H1 (cell line): Measurements from ENCODE around the gene NTN4. TPM values are rescaled to one million over a fixed set of nuclear protein-coding genes. Genes with fewer than 3 reads are reported as not detected.

Experiments
- CTCF ChIA-PET: fragments of 300-600 bp; sonication (Branson Sonifier 250); formaldehyde crosslinking; loops from one replicate; lab custom pipeline; 2021; ENCODE audit not compliant: partially characterized antibody; lab: Charles Lee
- POLR2A ChIA-PET: fragments of 300-600 bp; sonication (Branson Sonifier 250); formaldehyde crosslinking; loops from one replicate; lab custom pipeline; 2021; ENCODE audit warnings: inconsistent platforms; ENCODE audit not compliant: partially characterized antibody; lab: Charles Lee
- DNase-seq, 2 experiments: peaks; one replicate each; pipeline versions ENCODE4 v3.0.0 to v3.0.0-alpha.2; 2010 to 2022; ENCODE audit warnings: low spot score in 2 of 2, low read depth in 1 of 2, mixed read lengths in 1 of 2
- FAIRE-seq: peaks from 2 replicates; lab custom pipeline; 2011; peaks lifted over from hg19 to GRCh38; lab: Jason Lieb, UNC
- H2AFZ ChIP-seq: 2 replicates; pipeline ENCODE4 v1.8.1; 2012; ENCODE audit warnings: low read length, inconsistent platforms
- H2AK5ac ChIP-seq: 2 replicates; pipeline ENCODE4 v1.6.1; 2013; ENCODE audit warnings: low read depth, low read length
- H2BK120ac ChIP-seq: replicated peaks from 2 replicates; pipeline ENCODE3; 2013; ENCODE audit warnings: low read depth, low read length, inconsistent platforms
- H2BK12ac ChIP-seq: 2 replicates; pipeline ENCODE4 v1.6.1; 2013; ENCODE audit warnings: low read depth, low read length
- H2BK15ac ChIP-seq: 2 replicates; pipeline ENCODE4 v1.6.1; 2013; ENCODE audit warnings: low read length
- H2BK20ac ChIP-seq: 2 replicates; pipeline ENCODE4 v1.6.1; 2013; ENCODE audit warnings: low read length
- H2BK5ac ChIP-seq: 2 replicates; pipeline ENCODE4 v1.6.1; 2013; ENCODE audit warnings: low read depth, low read length
- H3K14ac ChIP-seq: 2 replicates; pipeline ENCODE4 v1.6.1; 2013; ENCODE audit warnings: inconsistent platforms; ENCODE audit not compliant: insufficient read length
- H3K18ac ChIP-seq: 2 replicates; pipeline ENCODE4 v1.6.1; 2013; ENCODE audit warnings: low read length; ENCODE audit errors: extremely low read depth
- H3K23ac ChIP-seq: 2 replicates; pipeline ENCODE4 v1.6.1; 2013; ENCODE audit warnings: inconsistent platforms; ENCODE audit not compliant: insufficient read length
- H3K23me2 ChIP-seq: 2 replicates; pipeline ENCODE4 v1.6.1; 2013; ENCODE audit warnings: low read depth, low read length
- H3K27ac ChIP-seq: 2 replicates; pipeline ENCODE4 v1.6.1; 2011; ENCODE audit warnings: low read depth, low read length, inconsistent platforms
- H3K27me3 ChIP-seq, 4 experiments: replicated peaks in 1 of 4; 1 replicate in 1 of 4; 2 replicates in 3 of 4; pipeline versions ENCODE4 v1.6.1 to v1.8.1; 2011 to 2013; ENCODE audit warnings: low read length in 3 of 4, mild to moderate bottlenecking in 3 of 4, inconsistent platforms in 2 of 4, mixed read lengths in 2 of 4, moderate library complexity in 1 of 4; ENCODE audit not compliant: control insufficient read depth in 3 of 4, insufficient read depth in 3 of 4; ENCODE audit errors: extremely low read depth in 1 of 4
- H3K36me3 ChIP-seq, 4 experiments: 2 replicates each; pipeline versions ENCODE4 v1.6.1 to v1.8.1; 2011 to 2013; ENCODE audit warnings: mild to moderate bottlenecking in 4 of 4, low read length in 3 of 4, moderate library complexity in 2 of 4, control low read depth in 1 of 4, inconsistent platforms in 1 of 4; ENCODE audit not compliant: insufficient read depth in 4 of 4, control insufficient read depth in 2 of 4
- H3K4ac ChIP-seq: replicated peaks from 2 replicates; pipeline ENCODE3; 2013; ENCODE audit warnings: low read length, low read depth, mixed read lengths, inconsistent platforms; ENCODE audit not compliant: insufficient read length
- H3K4me1 ChIP-seq, 4 experiments: replicated peaks in 1 of 4; 1 replicate in 1 of 4; 2 replicates in 3 of 4; pipeline versions ENCODE4 v1.6.1 to v1.8.1; 2011 to 2013; ENCODE audit warnings: low read length in 3 of 4, inconsistent platforms in 2 of 4, mixed read lengths in 1 of 4; ENCODE audit not compliant: insufficient read depth in 4 of 4, control insufficient read depth in 3 of 4
- H3K4me2 ChIP-seq, 2 experiments: 2 replicates each; pipeline versions ENCODE4 v1.6.1 to v1.8.1; 2011 to 2013; ENCODE audit warnings: low read depth in 2 of 2, low read length in 2 of 2, control low read depth in 1 of 2, inconsistent platforms in 1 of 2, mild to moderate bottlenecking in 1 of 2; ENCODE audit not compliant: insufficient read depth in 1 of 2
- H3K4me3 ChIP-seq, 4 experiments: fragments of 200-600, 300-600 bp in 1 of 4; sonication (generic), shearing (Covaris generic), sonication (Bioruptor Twin) in 1 of 4; 2 replicates each; pipeline versions ENCODE4 v1.5.1 to v1.8.1; 2011 to 2016; ENCODE audit warnings: low read length in 4 of 4, low read depth in 3 of 4, control low read depth in 2 of 4, inconsistent platforms in 2 of 4, mild to moderate bottlenecking in 2 of 4, mixed read lengths in 1 of 4, moderate library complexity in 1 of 4; ENCODE audit not compliant: insufficient read depth in 2 of 4; ENCODE audit errors: extremely low read depth in 1 of 4
- H3K56ac ChIP-seq: replicated peaks from 2 replicates; pipeline ENCODE3; 2013; ENCODE audit warnings: low read depth, mild to moderate bottlenecking, mixed read lengths, low read length, inconsistent platforms; ENCODE audit not compliant: insufficient read length
- H3K79me1 ChIP-seq: 2 replicates; pipeline ENCODE4 v1.6.1; 2013; ENCODE audit warnings: low read depth, low read length, control low read depth
- H3K79me2 ChIP-seq, 2 experiments: 2 replicates each; pipeline versions ENCODE4 v1.6.1 to v1.8.1; 2012 to 2013; ENCODE audit warnings: low read length in 2 of 2, mild to moderate bottlenecking in 2 of 2, inconsistent platforms in 1 of 2; ENCODE audit not compliant: insufficient read depth in 2 of 2, control insufficient read depth in 1 of 2
- H3K9ac ChIP-seq, 4 experiments: replicated peaks in 1 of 4; 1 replicate in 1 of 4; 2 replicates in 3 of 4; pipeline versions ENCODE4 v1.6.1 to v1.8.1; 2011 to 2013; ENCODE audit warnings: low read depth in 3 of 4, low read length in 3 of 4, control low read depth in 2 of 4, mild to moderate bottlenecking in 2 of 4, moderate library complexity in 2 of 4, inconsistent platforms in 1 of 4; ENCODE audit errors: extremely low read depth in 1 of 4
- H3K9me3 ChIP-seq, 2 experiments: 2 replicates each; pipeline versions ENCODE4 v1.6.1 to v1.8.1; 2012 to 2013; ENCODE audit warnings: mild to moderate bottlenecking in 2 of 2, moderate library complexity in 2 of 2, control low read depth in 1 of 2, inconsistent platforms in 1 of 2, low read depth in 1 of 2, low read length in 1 of 2, mixed read lengths in 1 of 2; ENCODE audit not compliant: insufficient read depth in 2 of 2
- H4K20me1 ChIP-seq, 2 experiments: replicated peaks in 1 of 2; 2 replicates each; pipeline versions ENCODE3 to v1.8.1; 2011 to 2013; ENCODE audit warnings: inconsistent platforms in 2 of 2, low read length in 2 of 2, mild to moderate bottlenecking in 1 of 2; ENCODE audit not compliant: insufficient read depth in 2 of 2, control insufficient read depth in 1 of 2
- H4K5ac ChIP-seq: 2 replicates; pipeline ENCODE4 v1.6.1; 2013; ENCODE audit warnings: low read length, low read depth, mixed read lengths, inconsistent platforms; ENCODE audit not compliant: insufficient read length
- H4K8ac ChIP-seq: 2 replicates; pipeline ENCODE4 v1.8.0; 2013; ENCODE audit warnings: mild to moderate bottlenecking, moderate library complexity, low read length, inconsistent platforms; ENCODE audit not compliant: insufficient read depth; ENCODE audit errors: extremely low read depth
- H4K91ac ChIP-seq: replicated peaks from 2 replicates; pipeline ENCODE3; 2013; ENCODE audit warnings: low read length, mixed read lengths, inconsistent platforms; ENCODE audit not compliant: insufficient read length
- CBX5 ChIP-seq: fragments of 300-800, 300-1000 bp; sonication (generic); IDR thresholded peaks from 2 replicates; pipeline ENCODE4 v1.7.1; 2016; ENCODE audit warnings: antibody characterized with exemption, low read length, low read depth
- CREB1 ChIP-seq: IDR thresholded peaks from 2 replicates; pipeline ENCODE4 v1.6.1; 2012; ENCODE audit warnings: inconsistent platforms
- EP300 ChIP-seq, 2 experiments: IDR thresholded peaks; 1 replicate in 1 of 2; 2 replicates in 1 of 2; pipeline ENCODE4 v1.6.1; 2011 to 2012; ENCODE audit warnings: low read depth in 2 of 2, low read length in 2 of 2, mild to moderate bottlenecking in 2 of 2, borderline replicate concordance in 1 of 2, inconsistent platforms in 1 of 2, moderate library complexity in 1 of 2
- HDAC6 ChIP-seq: IDR thresholded peaks from one replicate; pipeline ENCODE4 v1.7.1; 2012; ENCODE audit warnings: low read depth, mild to moderate bottlenecking, inconsistent platforms, low read length, moderate library complexity
- RFX5 ChIP-seq: IDR thresholded peaks from 2 replicates; pipeline ENCODE4 v1.6.1; 2011; ENCODE audit warnings: low read depth, low read length, improper control_type of control experiment, borderline replicate concordance
- RNF2 ChIP-seq: fragments of 200-900, 300-1000 bp; sonication (generic); IDR thresholded peaks from 2 replicates; pipeline ENCODE4 v1.7.1; 2016; ENCODE audit warnings: borderline replicate concordance, low read depth, mild to moderate bottlenecking, antibody characterized with exemption, low read length; ENCODE audit not compliant: poor library complexity, severe bottlenecking; ENCODE audit errors: missing control alignments
- SIRT6 ChIP-seq: IDR thresholded peaks from one replicate; pipeline ENCODE4 v1.7.1; 2012; ENCODE audit warnings: low read length, inconsistent platforms
- SIX5 ChIP-seq: IDR thresholded peaks from 2 replicates; pipeline ENCODE4 v1.6.1; 2011; ENCODE audit warnings: mild to moderate bottlenecking, low read depth, low read length
- SP2 ChIP-seq: IDR thresholded peaks from 2 replicates; pipeline ENCODE4 v1.6.1; 2012; ENCODE audit warnings: mild to moderate bottlenecking, low read length, inconsistent platforms
- SUZ12 ChIP-seq: fragments of 200-600 bp; sonication (generic); IDR thresholded peaks from 2 replicates; pipeline ENCODE4 v1.6.1; 2012; ENCODE audit warnings: mild to moderate bottlenecking, inconsistent platforms, low read length, moderate library complexity, mixed read lengths
- TBP ChIP-seq: IDR thresholded peaks from 2 replicates; pipeline ENCODE4 v1.6.1; 2011; ENCODE audit warnings: low read depth, low read length, improper control_type of control experiment
- TCF12 ChIP-seq: IDR thresholded peaks from 2 replicates; pipeline ENCODE4 v1.6.1; 2011; ENCODE audit warnings: low read depth, mild to moderate bottlenecking, low read length
- YY1 ChIP-seq: IDR thresholded peaks from 2 replicates; pipeline ENCODE4 v1.6.1; 2011; ENCODE audit warnings: low read depth, mild to moderate bottlenecking, low read length
- WGBS, 2 experiments: shearing (Covaris generic) in 1 of 2; methylation state at CpG; one replicate each; pipeline versions ENCODE4 v1.1.6 to v1.1.7; 2013 to 2015; ENCODE audit warnings: low lambda C conversion rate in 2 of 2, mixed read lengths in 2 of 2, inconsistent platforms in 1 of 2, low coverage in 1 of 2, missing lambda C conversion rate in 1 of 2; ENCODE audit not compliant: insufficient replicate concordance in 2 of 2, insufficient coverage in 1 of 2, insufficient read length in 1 of 2; ENCODE audit errors: extremely low coverage in 1 of 2, missing lambda C conversion rate in 1 of 2; 5-methylcytosine and 5-hydroxymethylcytosine counted together
- polyA plus RNA-seq, 7 experiments: library from polyadenylated mRNA; depleted of rRNA in 3 of 7; stranded (reverse) in 5 of 7; unstranded in 2 of 7; fragments of >200 nt in 5 of 7; fragments of 200-250 nt in 2 of 7; gene quantifications; 1 replicate in 5 of 7; 2 replicates in 1 of 7; 4 replicates in 1 of 7; pipeline versions ENCODE4 v1.2.1 to v1.2.3, GENCODE V29; 2011 to 2013; ENCODE audit warnings: missing spikeins in 2 of 7, mixed read lengths in 2 of 7
- total RNA-seq: library from RNA; stranded (reverse); fragmentation: NEBNext Ultra II Directional; extraction: Animal tissue kit (Norgen Biotek cat#: 25700); gene quantifications from 2 replicates; pipeline ENCODE4 v1.2.1, GENCODE V29; 2021

Gene NTN4
- total and polyA plus RNA-seq, 2 of the 8 experiments (the other 6 are each of a cell fraction or from before 2014, with no cell fraction given), result 0.74 to 1.3 TPM

DNA sequence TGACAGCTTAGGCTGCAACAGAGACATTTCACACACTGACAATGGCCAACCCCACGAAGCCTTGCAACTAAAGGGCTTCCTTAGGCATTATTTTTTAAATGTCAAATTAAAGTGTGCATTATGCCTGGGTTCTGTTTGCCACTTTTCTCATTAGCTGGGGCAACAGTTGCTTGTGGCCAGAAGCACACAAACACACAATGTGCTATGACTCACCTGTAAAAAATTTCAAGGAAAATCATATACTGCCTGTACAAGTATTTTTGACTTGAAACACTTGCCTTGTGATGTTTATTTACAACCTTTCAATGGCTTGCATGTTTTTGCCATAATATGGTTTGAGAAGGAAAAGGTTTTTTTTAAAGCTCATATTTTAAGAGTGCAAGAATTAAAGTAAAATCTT is 1.9 kb downstream of the NTN4 start:
- no peak overlapping the region for H3K9ac ChIP-seq
- no peak overlapping the region for H3K4ac ChIP-seq
- H2BK12ac ChIP-seq, result no peak overlapping the region
- H2BK120ac ChIP-seq, result no peak overlapping the region
- H2BK20ac ChIP-seq, result no peak overlapping the region
- no peak overlapping the region for H3K18ac ChIP-seq
- H2AFZ ChIP-seq, result no peak overlapping the region
- H3K23ac ChIP-seq, result no peak overlapping the region
- no peak overlapping the region for H2BK5ac ChIP-seq
- FAIRE-seq (no peak), DNase-seq (no peak)
- ChIA-PET CTCF (interaction anchor here (0.8 kb wide), 1 partner anchor 21 kb away, joined by 3 read pairs; no protein-coding TSS in a partner anchor), POLR2A (interaction anchor here (1.5 to 2.7 kb wide), 2 partner anchors 71 to 254 kb away, joined by 3 to 9 read pairs; partner anchors contain the start of gene SNRPF)
- H3K79me1 ChIP-seq, result no peaks in the 10 kb centered on the region
- WGBS, 2 experiments, result 47% methylated on average over 1 of the region's 1 CpG; no CpG with 5 or more reads in 1 of the 2 experiments
- H4K5ac ChIP-seq, result no peak overlapping the region
- H3K36me3 ChIP-seq, result no peaks in the 10 kb centered on the region
- H3K23me2 ChIP-seq, result peaks cover 18% of the 10 kb centered on the region; the same call in 1 of the 2 replicates
- no peak overlapping the region for H4K91ac ChIP-seq
- H4K8ac ChIP-seq, result no peak overlapping the region
- H3K27ac ChIP-seq, result no peak overlapping the region
- peak overlapping the region in 1 of 2 experiments; percentile 79; a peak in 1 of 4 replicates for H3K4me2 ChIP-seq
- no peak overlapping the region for H2AK5ac ChIP-seq
- H3K79me2 ChIP-seq, result no peaks in the 10 kb centered on the region
- H3K9me3 ChIP-seq, result no peaks in the 10 kb centered on the region
- H3K27me3 ChIP-seq, result peaks cover 17 to 55% (median 36%) of the 10 kb centered on the region in 4 experiments
- peaks cover 0 to 5% (median 3%) of the 10 kb centered on the region in 4 experiments; a peak in 6 of 7 replicates for H3K4me1 ChIP-seq
- peak overlapping the region in 1 of 4 experiments; percentile 80; a peak in 2 of 8 replicates for H3K4me3 ChIP-seq
- no peak overlapping the region for H3K56ac ChIP-seq
- H4K20me1 ChIP-seq, result no peaks in the 10 kb centered on the region
- no peak overlapping the region for H2BK15ac ChIP-seq
- no peak overlapping the region for H3K14ac ChIP-seq
- no peak for TF ChIP-seq SUZ12
- no peak for TF ChIP-seq RFX5
- TF ChIP-seq TCF12, result no peak
- no peak for TF ChIP-seq CBX5
- no peak for TF ChIP-seq SIX5
- no peak for TF ChIP-seq SIRT6
- no peak for TF ChIP-seq SP2
- TF ChIP-seq YY1, result no peak
- TF ChIP-seq HDAC6, result no peak
- TF ChIP-seq TBP, result no peak
- TF ChIP-seq CREB1, result no peak
- no peak for TF ChIP-seq RNF2
- TF ChIP-seq EP300 (IDR thresholded peaks at IDR 0.05; ENCODE audit: borderline replicate concordance in 1 of 2, low read depth in 2 of 2, low read length in 2 of 2), result no peak
